H1 (cell line): ENCODE measurements around the gene CNNM4. TPM values are rescaled to one million over a fixed set of nuclear protein-coding genes. Genes with fewer than 3 reads are reported as not detected.

Experiments
- CTCF ChIA-PET: fragments of 300-600 bp; sonication (Branson Sonifier 250); formaldehyde crosslinking; loops from one replicate; lab custom pipeline; 2021; ENCODE audit not compliant: partially characterized antibody; lab: Charles Lee
- POLR2A ChIA-PET: fragments of 300-600 bp; sonication (Branson Sonifier 250); formaldehyde crosslinking; loops from one replicate; lab custom pipeline; 2021; ENCODE audit warnings: inconsistent platforms; ENCODE audit not compliant: partially characterized antibody; lab: Charles Lee
- DNase-seq, 2 experiments: peaks; one replicate each; pipeline versions ENCODE4 v3.0.0 to v3.0.0-alpha.2; 2010 to 2022; ENCODE audit warnings: low spot score in 2 of 2, low read depth in 1 of 2, mixed read lengths in 1 of 2
- FAIRE-seq: peaks from 2 replicates; lab custom pipeline; 2011; peaks lifted over from hg19 to GRCh38; lab: Jason Lieb, UNC
- H2AFZ ChIP-seq: 2 replicates; pipeline ENCODE4 v1.8.1; 2012; ENCODE audit warnings: low read length, inconsistent platforms
- H2AK5ac ChIP-seq: 2 replicates; pipeline ENCODE4 v1.6.1; 2013; ENCODE audit warnings: low read depth, low read length
- H2BK120ac ChIP-seq: replicated peaks from 2 replicates; pipeline ENCODE3; 2013; ENCODE audit warnings: low read depth, low read length, inconsistent platforms
- H2BK12ac ChIP-seq: 2 replicates; pipeline ENCODE4 v1.6.1; 2013; ENCODE audit warnings: low read depth, low read length
- H2BK15ac ChIP-seq: 2 replicates; pipeline ENCODE4 v1.6.1; 2013; ENCODE audit warnings: low read length
- H2BK20ac ChIP-seq: 2 replicates; pipeline ENCODE4 v1.6.1; 2013; ENCODE audit warnings: low read length
- H2BK5ac ChIP-seq: 2 replicates; pipeline ENCODE4 v1.6.1; 2013; ENCODE audit warnings: low read depth, low read length
- H3K14ac ChIP-seq: 2 replicates; pipeline ENCODE4 v1.6.1; 2013; ENCODE audit warnings: inconsistent platforms; ENCODE audit not compliant: insufficient read length
- H3K18ac ChIP-seq: 2 replicates; pipeline ENCODE4 v1.6.1; 2013; ENCODE audit warnings: low read length; ENCODE audit errors: extremely low read depth
- H3K23ac ChIP-seq: 2 replicates; pipeline ENCODE4 v1.6.1; 2013; ENCODE audit warnings: inconsistent platforms; ENCODE audit not compliant: insufficient read length
- H3K23me2 ChIP-seq: 2 replicates; pipeline ENCODE4 v1.6.1; 2013; ENCODE audit warnings: low read depth, low read length
- H3K27ac ChIP-seq: 2 replicates; pipeline ENCODE4 v1.6.1; 2011; ENCODE audit warnings: low read depth, low read length, inconsistent platforms
- H3K27me3 ChIP-seq, 4 experiments: replicated peaks in 1 of 4; 1 replicate in 1 of 4; 2 replicates in 3 of 4; pipeline versions ENCODE4 v1.6.1 to v1.8.1; 2011 to 2013; ENCODE audit warnings: low read length in 3 of 4, mild to moderate bottlenecking in 3 of 4, inconsistent platforms in 2 of 4, mixed read lengths in 2 of 4, moderate library complexity in 1 of 4; ENCODE audit not compliant: control insufficient read depth in 3 of 4, insufficient read depth in 3 of 4; ENCODE audit errors: extremely low read depth in 1 of 4
- H3K36me3 ChIP-seq, 4 experiments: 2 replicates each; pipeline versions ENCODE4 v1.6.1 to v1.8.1; 2011 to 2013; ENCODE audit warnings: mild to moderate bottlenecking in 4 of 4, low read length in 3 of 4, moderate library complexity in 2 of 4, control low read depth in 1 of 4, inconsistent platforms in 1 of 4; ENCODE audit not compliant: insufficient read depth in 4 of 4, control insufficient read depth in 2 of 4
- H3K4ac ChIP-seq: replicated peaks from 2 replicates; pipeline ENCODE3; 2013; ENCODE audit warnings: low read length, low read depth, mixed read lengths, inconsistent platforms; ENCODE audit not compliant: insufficient read length
- H3K4me1 ChIP-seq, 4 experiments: replicated peaks in 1 of 4; 1 replicate in 1 of 4; 2 replicates in 3 of 4; pipeline versions ENCODE4 v1.6.1 to v1.8.1; 2011 to 2013; ENCODE audit warnings: low read length in 3 of 4, inconsistent platforms in 2 of 4, mixed read lengths in 1 of 4; ENCODE audit not compliant: insufficient read depth in 4 of 4, control insufficient read depth in 3 of 4
- H3K4me2 ChIP-seq, 2 experiments: 2 replicates each; pipeline versions ENCODE4 v1.6.1 to v1.8.1; 2011 to 2013; ENCODE audit warnings: low read depth in 2 of 2, low read length in 2 of 2, control low read depth in 1 of 2, inconsistent platforms in 1 of 2, mild to moderate bottlenecking in 1 of 2; ENCODE audit not compliant: insufficient read depth in 1 of 2
- H3K4me3 ChIP-seq, 4 experiments: fragments of 200-600, 300-600 bp in 1 of 4; sonication (generic), shearing (Covaris generic), sonication (Bioruptor Twin) in 1 of 4; 2 replicates each; pipeline versions ENCODE4 v1.5.1 to v1.8.1; 2011 to 2016; ENCODE audit warnings: low read length in 4 of 4, low read depth in 3 of 4, control low read depth in 2 of 4, inconsistent platforms in 2 of 4, mild to moderate bottlenecking in 2 of 4, mixed read lengths in 1 of 4, moderate library complexity in 1 of 4; ENCODE audit not compliant: insufficient read depth in 2 of 4; ENCODE audit errors: extremely low read depth in 1 of 4
- H3K56ac ChIP-seq: replicated peaks from 2 replicates; pipeline ENCODE3; 2013; ENCODE audit warnings: low read depth, mild to moderate bottlenecking, mixed read lengths, low read length, inconsistent platforms; ENCODE audit not compliant: insufficient read length
- H3K79me1 ChIP-seq: 2 replicates; pipeline ENCODE4 v1.6.1; 2013; ENCODE audit warnings: low read depth, low read length, control low read depth
- H3K79me2 ChIP-seq, 2 experiments: 2 replicates each; pipeline versions ENCODE4 v1.6.1 to v1.8.1; 2012 to 2013; ENCODE audit warnings: low read length in 2 of 2, mild to moderate bottlenecking in 2 of 2, inconsistent platforms in 1 of 2; ENCODE audit not compliant: insufficient read depth in 2 of 2, control insufficient read depth in 1 of 2
- H3K9ac ChIP-seq, 4 experiments: replicated peaks in 1 of 4; 1 replicate in 1 of 4; 2 replicates in 3 of 4; pipeline versions ENCODE4 v1.6.1 to v1.8.1; 2011 to 2013; ENCODE audit warnings: low read depth in 3 of 4, low read length in 3 of 4, control low read depth in 2 of 4, mild to moderate bottlenecking in 2 of 4, moderate library complexity in 2 of 4, inconsistent platforms in 1 of 4; ENCODE audit errors: extremely low read depth in 1 of 4
- H3K9me3 ChIP-seq, 2 experiments: 2 replicates each; pipeline versions ENCODE4 v1.6.1 to v1.8.1; 2012 to 2013; ENCODE audit warnings: mild to moderate bottlenecking in 2 of 2, moderate library complexity in 2 of 2, control low read depth in 1 of 2, inconsistent platforms in 1 of 2, low read depth in 1 of 2, low read length in 1 of 2, mixed read lengths in 1 of 2; ENCODE audit not compliant: insufficient read depth in 2 of 2
- H4K20me1 ChIP-seq, 2 experiments: replicated peaks in 1 of 2; 2 replicates each; pipeline versions ENCODE3 to v1.8.1; 2011 to 2013; ENCODE audit warnings: inconsistent platforms in 2 of 2, low read length in 2 of 2, mild to moderate bottlenecking in 1 of 2; ENCODE audit not compliant: insufficient read depth in 2 of 2, control insufficient read depth in 1 of 2
- H4K5ac ChIP-seq: 2 replicates; pipeline ENCODE4 v1.6.1; 2013; ENCODE audit warnings: low read length, low read depth, mixed read lengths, inconsistent platforms; ENCODE audit not compliant: insufficient read length
- H4K8ac ChIP-seq: 2 replicates; pipeline ENCODE4 v1.8.0; 2013; ENCODE audit warnings: mild to moderate bottlenecking, moderate library complexity, low read length, inconsistent platforms; ENCODE audit not compliant: insufficient read depth; ENCODE audit errors: extremely low read depth
- H4K91ac ChIP-seq: replicated peaks from 2 replicates; pipeline ENCODE3; 2013; ENCODE audit warnings: low read length, mixed read lengths, inconsistent platforms; ENCODE audit not compliant: insufficient read length
- CEBPB ChIP-seq: IDR thresholded peaks from 2 replicates; pipeline ENCODE4 v1.6.1; 2012; ENCODE audit warnings: low read depth, low read length
- CTBP2 ChIP-seq: IDR thresholded peaks from 2 replicates; pipeline ENCODE4 v1.7.0; 2011; ENCODE audit warnings: borderline replicate concordance, mild to moderate bottlenecking, moderate library complexity, mixed read lengths, low read length; ENCODE audit not compliant: insufficient read depth, insufficient read length
- EP300 ChIP-seq, 2 experiments: IDR thresholded peaks; 1 replicate in 1 of 2; 2 replicates in 1 of 2; pipeline ENCODE4 v1.6.1; 2011 to 2012; ENCODE audit warnings: low read depth in 2 of 2, low read length in 2 of 2, mild to moderate bottlenecking in 2 of 2, borderline replicate concordance in 1 of 2, inconsistent platforms in 1 of 2, moderate library complexity in 1 of 2
- HDAC2 ChIP-seq, 2 experiments: fragments of 300-600 bp in 1 of 2; sonication (generic) in 1 of 2; IDR thresholded peaks; 2 replicates each; pipeline ENCODE4 v1.6.1; 2011 to 2012; ENCODE audit warnings: low read depth in 2 of 2, low read length in 2 of 2, mild to moderate bottlenecking in 2 of 2, moderate library complexity in 2 of 2, borderline replicate concordance in 1 of 2, inconsistent platforms in 1 of 2
- NRF1 ChIP-seq: IDR thresholded peaks from 2 replicates; pipeline ENCODE4 v1.6.1; 2011; ENCODE audit warnings: mild to moderate bottlenecking, low read depth, low read length, improper control_type of control experiment
- ZNF274 ChIP-seq: IDR thresholded peaks from 2 replicates; pipeline ENCODE4 v1.7.0; 2012; ENCODE audit warnings: low read length, borderline replicate concordance; ENCODE audit errors: extremely low read depth
- WGBS, 2 experiments: shearing (Covaris generic) in 1 of 2; methylation state at CpG; one replicate each; pipeline versions ENCODE4 v1.1.6 to v1.1.7; 2013 to 2015; ENCODE audit warnings: low lambda C conversion rate in 2 of 2, mixed read lengths in 2 of 2, inconsistent platforms in 1 of 2, low coverage in 1 of 2, missing lambda C conversion rate in 1 of 2; ENCODE audit not compliant: insufficient replicate concordance in 2 of 2, insufficient coverage in 1 of 2, insufficient read length in 1 of 2; ENCODE audit errors: extremely low coverage in 1 of 2, missing lambda C conversion rate in 1 of 2; 5-methylcytosine and 5-hydroxymethylcytosine counted together
- polyA plus RNA-seq, 7 experiments: library from polyadenylated mRNA; depleted of rRNA in 3 of 7; stranded (reverse) in 5 of 7; unstranded in 2 of 7; fragments of >200 nt in 5 of 7; fragments of 200-250 nt in 2 of 7; gene quantifications; 1 replicate in 5 of 7; 2 replicates in 1 of 7; 4 replicates in 1 of 7; pipeline versions ENCODE4 v1.2.1 to v1.2.3, GENCODE V29; 2011 to 2013; ENCODE audit warnings: missing spikeins in 2 of 7, mixed read lengths in 2 of 7
- total RNA-seq: library from RNA; stranded (reverse); fragmentation: NEBNext Ultra II Directional; extraction: Animal tissue kit (Norgen Biotek cat#: 25700); gene quantifications from 2 replicates; pipeline ENCODE4 v1.2.1, GENCODE V29; 2021
- TF ChIP-seq, protein P1 (sequence below): IDR thresholded peaks from 2 replicates; pipeline ENCODE4 v1.6.1; 2011; ENCODE audit warnings: low read length, improper control_type of control experiment
- TF ChIP-seq, protein P2 (sequence below): IDR thresholded peaks from 2 replicates; pipeline ENCODE4 v1.6.1; 2012; ENCODE audit warnings: low read length, inconsistent platforms

CNNM4 gene
- total and polyA plus RNA-seq, 2 of the 8 experiments (the other 6 are each of a cell fraction or from before 2014, with no cell fraction given), result 10.3 to 11.0 TPM

DNA sequence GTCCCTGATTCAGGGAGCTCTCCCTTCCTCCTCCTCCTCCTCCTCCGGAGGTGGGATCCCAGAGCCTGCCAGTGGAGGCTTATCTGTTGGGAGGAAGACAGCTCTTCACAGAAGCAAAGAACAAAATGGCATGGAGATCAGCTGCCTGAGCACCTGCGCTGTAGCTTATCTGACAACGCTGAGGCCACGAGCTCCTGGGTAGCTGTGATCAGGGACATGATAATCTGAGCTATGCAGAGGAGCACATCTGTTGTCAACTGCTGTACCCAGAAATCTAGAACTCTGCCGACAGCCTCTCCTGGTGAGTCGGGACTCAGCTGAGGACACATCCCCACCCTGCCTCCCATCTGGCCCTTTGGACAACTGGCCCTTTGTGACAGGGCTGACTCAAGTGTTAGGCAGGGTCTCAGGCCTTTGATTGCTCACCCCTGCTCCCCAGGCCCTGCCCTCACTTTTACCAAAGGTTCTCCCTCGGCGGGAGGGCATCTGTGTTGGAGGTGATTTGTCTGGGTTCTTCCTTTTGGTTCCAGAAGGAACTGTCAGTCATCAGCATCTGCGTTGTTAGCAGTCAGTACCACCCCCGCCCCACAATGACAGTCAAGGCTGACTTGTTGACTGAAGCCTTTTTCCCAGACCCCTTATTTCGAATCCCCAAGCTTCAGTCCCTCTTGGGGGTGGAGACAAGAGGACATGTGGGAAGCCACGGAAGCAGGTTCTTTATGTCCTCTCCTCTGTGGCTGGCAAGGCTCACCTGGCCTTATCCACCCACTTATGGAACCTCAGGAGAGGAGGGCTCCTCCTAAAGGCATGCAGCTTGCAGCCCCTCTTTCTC, 49.5 kb downstream of the CNNM4 start:
- WGBS, 2 experiments, result 92% methylated on average over 10 of the region's 12 CpGs; no CpG with 5 or more reads in 1 of the 2 experiments
- Histone ChIP-seq H3K4me3 (no peak overlapping the region), H3K14ac (no peak overlapping the region), H3K79me1 (no peaks in the 10 kb centered on the region), H3K23me2 (no peaks in the 10 kb centered on the region), H3K56ac (no peak overlapping the region), H4K20me1 (no peaks in the 10 kb centered on the region), H4K5ac (no peak overlapping the region), H2BK5ac (no peak overlapping the region), H3K4me1 (no peaks in the 10 kb centered on the region), H3K79me2 (no peaks in the 10 kb centered on the region), H3K27ac (no peak overlapping the region), H3K9ac (no peak overlapping the region), H3K4ac (no peak overlapping the region), H4K8ac (peak overlapping the region; percentile 45; the same call in 1 of the 2 replicates), H2BK20ac (no peak overlapping the region), H3K23ac (no peak overlapping the region), H3K27me3 (no peaks in the 10 kb centered on the region), H2BK12ac (no peak overlapping the region), H3K18ac (no peak overlapping the region), H2AK5ac (no peak overlapping the region), H2BK120ac (no peak overlapping the region), H3K36me3 (no peaks in the 10 kb centered on the region), H3K9me3 (no peaks in the 10 kb centered on the region), H2AFZ (no peak overlapping the region), H2BK15ac (no peak overlapping the region), H4K91ac (no peak overlapping the region), H3K4me2 (no peak overlapping the region)
- ChIA-PET POLR2A (interaction anchor here (0.6 to 2.1 kb wide), 4 partner anchors 9 to 245 kb away, joined by 3 to 6 read pairs (median 3); no protein-coding TSS in a partner anchor), CTCF (interaction anchor here (0.8 to 3.1 kb wide), 6 partner anchors 10 to 151 kb away, joined by 3 to 18 read pairs (median 4); no protein-coding TSS in a partner anchor)
- DNase-seq, result no peak
- no peak for FAIRE-seq
- TF ChIP-seq CEBPB (no peak), HDAC2 (IDR thresholded peaks at IDR 0.05; ENCODE audit: borderline replicate concordance in 1 of 2, low read depth in 2 of 2, low read length in 2 of 2) (no peak), ZNF274 (no peak), NRF1 (no peak), CTBP2 (no peak), EP300 (IDR thresholded peaks at IDR 0.05; ENCODE audit: borderline replicate concordance in 1 of 2, low read depth in 2 of 2, low read length in 2 of 2) (no peak)
- TF ChIP-seq, protein P1, sequence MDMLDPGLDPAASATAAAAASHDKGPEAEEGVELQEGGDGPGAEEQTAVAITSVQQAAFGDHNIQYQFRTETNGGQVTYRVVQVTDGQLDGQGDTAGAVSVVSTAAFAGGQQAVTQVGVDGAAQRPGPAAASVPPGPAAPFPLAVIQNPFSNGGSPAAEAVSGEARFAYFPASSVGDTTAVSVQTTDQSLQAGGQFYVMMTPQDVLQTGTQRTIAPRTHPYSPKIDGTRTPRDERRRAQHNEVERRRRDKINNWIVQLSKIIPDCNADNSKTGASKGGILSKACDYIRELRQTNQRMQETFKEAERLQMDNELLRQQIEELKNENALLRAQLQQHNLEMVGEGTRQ, result no peak
- TF ChIP-seq, protein P2, sequence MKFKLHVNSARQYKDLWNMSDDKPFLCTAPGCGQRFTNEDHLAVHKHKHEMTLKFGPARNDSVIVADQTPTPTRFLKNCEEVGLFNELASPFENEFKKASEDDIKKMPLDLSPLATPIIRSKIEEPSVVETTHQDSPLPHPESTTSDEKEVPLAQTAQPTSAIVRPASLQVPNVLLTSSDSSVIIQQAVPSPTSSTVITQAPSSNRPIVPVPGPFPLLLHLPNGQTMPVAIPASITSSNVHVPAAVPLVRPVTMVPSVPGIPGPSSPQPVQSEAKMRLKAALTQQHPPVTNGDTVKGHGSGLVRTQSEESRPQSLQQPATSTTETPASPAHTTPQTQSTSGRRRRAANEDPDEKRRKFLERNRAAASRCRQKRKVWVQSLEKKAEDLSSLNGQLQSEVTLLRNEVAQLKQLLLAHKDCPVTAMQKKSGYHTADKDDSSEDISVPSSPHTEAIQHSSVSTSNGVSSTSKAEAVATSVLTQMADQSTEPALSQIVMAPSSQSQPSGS, result no peak
